GM23338 (cell line): ENCODE measurements around the gene MOB3B.

Experiments
- CREB1 ChIP-seq: fragments of 250-450 bp; sonication (Bioruptor Pico); IDR thresholded peaks from 2 replicates; pipeline ENCODE4 v1.5.0; 2020; ENCODE audit warnings: low read depth, mild to moderate bottlenecking, moderate library complexity
- CTCF ChIP-seq, 2 experiments: fragments of 200-600 bp in 1 of 2; sonication (generic) in 1 of 2; conservative IDR thresholded peaks; 2 replicates each; pipeline versions ENCODE4 v1.5.1 to v1.6.1; 2016 to 2017; ENCODE audit warnings: antibody characterized with exemption in 2 of 2, low read depth in 2 of 2, mild to moderate bottlenecking in 2 of 2, moderate library complexity in 1 of 2
- EZH2 ChIP-seq: fragments of 200-600 bp; sonication (generic); IDR thresholded peaks from one replicate; pipeline ENCODE4 v1.8.0; 2017; ENCODE audit warnings: antibody characterized with exemption, mild to moderate bottlenecking, low read depth; ENCODE audit not compliant: unreplicated experiment
- EZH2phosphoT487 ChIP-seq: fragments of 200-600 bp; sonication (generic); IDR thresholded peaks from one replicate; pipeline ENCODE4 v1.8.1; 2018; ENCODE audit warnings: antibody characterized with exemption; ENCODE audit not compliant: unreplicated experiment
- JUNB ChIP-seq: IDR thresholded peaks from one replicate; pipeline ENCODE4 v1.6.1; 2016; ENCODE audit warnings: antibody characterized with exemption; ENCODE audit not compliant: unreplicated experiment
- NANOG ChIP-seq: IDR thresholded peaks from 2 replicates; pipeline ENCODE4 v1.6.1; 2016; ENCODE audit warnings: antibody characterized with exemption, borderline replicate concordance
- POLR2AphosphoS5 ChIP-seq: IDR thresholded peaks from 2 replicates; pipeline ENCODE4 v1.6.1; 2016; ENCODE audit warnings: antibody characterized with exemption, low read depth
- STAT1 ChIP-seq: IDR thresholded peaks from one replicate; pipeline ENCODE4 v1.6.1; 2016; ENCODE audit warnings: antibody characterized with exemption; ENCODE audit not compliant: unreplicated experiment
- ZNF114 ChIP-seq: fragments of 250-450 bp; sonication (Bioruptor Pico); IDR thresholded peaks from 2 replicates; pipeline ENCODE4 v1.5.0; 2020; ENCODE audit warnings: mild to moderate bottlenecking, moderate library complexity
- ZNF331 ChIP-seq: fragments of 250-450 bp; sonication (Bioruptor Pico); IDR thresholded peaks from 2 replicates; pipeline ENCODE4 v1.5.0; 2020; ENCODE audit warnings: low read depth, mild to moderate bottlenecking, moderate library complexity
- TF ChIP-seq, protein P1 (sequence below): IDR thresholded peaks from one replicate; pipeline ENCODE4 v1.6.1; 2018; ENCODE audit warnings: antibody characterized with exemption; ENCODE audit not compliant: unreplicated experiment

- TF ChIP-seq CTCF (conservative IDR thresholded peaks at IDR 0.05; ENCODE audit: low read depth in 2 of 2) (no peak), ZNF331 (CRISPR knock-in tag) (no peak), EZH2 (no peak), CREB1 (CRISPR knock-in tag) (no peak), EZH2phosphoT487 (no peak), POLR2AphosphoS5 (no peak), STAT1 (no peak), NANOG (no peak), JUNB (no peak), ZNF114 (CRISPR knock-in tag) (no peak)
- TF ChIP-seq, protein P1, sequence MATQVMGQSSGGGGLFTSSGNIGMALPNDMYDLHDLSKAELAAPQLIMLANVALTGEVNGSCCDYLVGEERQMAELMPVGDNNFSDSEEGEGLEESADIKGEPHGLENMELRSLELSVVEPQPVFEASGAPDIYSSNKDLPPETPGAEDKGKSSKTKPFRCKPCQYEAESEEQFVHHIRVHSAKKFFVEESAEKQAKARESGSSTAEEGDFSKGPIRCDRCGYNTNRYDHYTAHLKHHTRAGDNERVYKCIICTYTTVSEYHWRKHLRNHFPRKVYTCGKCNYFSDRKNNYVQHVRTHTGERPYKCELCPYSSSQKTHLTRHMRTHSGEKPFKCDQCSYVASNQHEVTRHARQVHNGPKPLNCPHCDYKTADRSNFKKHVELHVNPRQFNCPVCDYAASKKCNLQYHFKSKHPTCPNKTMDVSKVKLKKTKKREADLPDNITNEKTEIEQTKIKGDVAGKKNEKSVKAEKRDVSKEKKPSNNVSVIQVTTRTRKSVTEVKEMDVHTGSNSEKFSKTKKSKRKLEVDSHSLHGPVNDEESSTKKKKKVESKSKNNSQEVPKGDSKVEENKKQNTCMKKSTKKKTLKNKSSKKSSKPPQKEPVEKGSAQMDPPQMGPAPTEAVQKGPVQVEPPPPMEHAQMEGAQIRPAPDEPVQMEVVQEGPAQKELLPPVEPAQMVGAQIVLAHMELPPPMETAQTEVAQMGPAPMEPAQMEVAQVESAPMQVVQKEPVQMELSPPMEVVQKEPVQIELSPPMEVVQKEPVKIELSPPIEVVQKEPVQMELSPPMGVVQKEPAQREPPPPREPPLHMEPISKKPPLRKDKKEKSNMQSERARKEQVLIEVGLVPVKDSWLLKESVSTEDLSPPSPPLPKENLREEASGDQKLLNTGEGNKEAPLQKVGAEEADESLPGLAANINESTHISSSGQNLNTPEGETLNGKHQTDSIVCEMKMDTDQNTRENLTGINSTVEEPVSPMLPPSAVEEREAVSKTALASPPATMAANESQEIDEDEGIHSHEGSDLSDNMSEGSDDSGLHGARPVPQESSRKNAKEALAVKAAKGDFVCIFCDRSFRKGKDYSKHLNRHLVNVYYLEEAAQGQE, result no peak
Observed at GRCh38 chr9:27339661-27340284, 189.8 kb downstream of the MOB3B start.
